K562 (cell line): ENCODE data around the gene HSPA5.

Experiments used
- ATF7 ChIP-seq: fragments of 450-650 bp; IDR thresholded peaks from 2 replicates; pipeline ENCODE4 v1.7.1; 2014; ENCODE audit warnings: mild to moderate bottlenecking, moderate library complexity
- CHD2 ChIP-seq: IDR thresholded peaks from 2 replicates; pipeline ENCODE4 v1.6.1; 2011; ENCODE audit warnings: low read depth, low read length
- LARP7 ChIP-seq: fragments of 450-650 bp; IDR thresholded peaks from 2 replicates; pipeline ENCODE4 v1.6.1; 2016
- POLR2AphosphoS2 ChIP-seq: IDR thresholded peaks from 2 replicates; pipeline ENCODE4 v1.6.1; 2012; ENCODE audit warnings: low read length, improper control_type of control experiment
- ZNF184 ChIP-seq: sonication (generic); formaldehyde crosslinking; IDR thresholded peaks from 2 replicates; pipeline ENCODE4 v1.5.0; 2020; ENCODE audit warnings: missing genetic modification reagents
- TF ChIP-seq, protein P1 (sequence below), 3 experiments: IDR thresholded peaks in 2 of 3; conservative IDR thresholded peaks in 1 of 3; 2 replicates each; pipeline ENCODE4 v1.5.1; 2011 to 2012; ENCODE audit warnings: low read length in 3 of 3, mild to moderate bottlenecking in 3 of 3, control low read depth in 2 of 3, improper control_type of control experiment in 1 of 3, inconsistent platforms in 1 of 3, low read depth in 1 of 3, mixed read lengths in 1 of 3, moderate library complexity in 1 of 3; ENCODE audit not compliant: insufficient read depth in 2 of 3
- TF ChIP-seq, protein P2 (sequence below), 2 experiments: fragments of 450-650 bp in 1 of 2; sonication (generic) in 1 of 2; formaldehyde crosslinking in 1 of 2; IDR thresholded peaks in 1 of 2; conservative IDR thresholded peaks in 1 of 2; 2 replicates each; pipeline versions ENCODE4 v1.6.1 to v1.8.1; 2016 to 2023; ENCODE audit warnings: mild to moderate bottlenecking in 2 of 2, moderate library complexity in 2 of 2, inconsistent platforms in 1 of 2, missing genetic modification reagents in 1 of 2

DNA sequence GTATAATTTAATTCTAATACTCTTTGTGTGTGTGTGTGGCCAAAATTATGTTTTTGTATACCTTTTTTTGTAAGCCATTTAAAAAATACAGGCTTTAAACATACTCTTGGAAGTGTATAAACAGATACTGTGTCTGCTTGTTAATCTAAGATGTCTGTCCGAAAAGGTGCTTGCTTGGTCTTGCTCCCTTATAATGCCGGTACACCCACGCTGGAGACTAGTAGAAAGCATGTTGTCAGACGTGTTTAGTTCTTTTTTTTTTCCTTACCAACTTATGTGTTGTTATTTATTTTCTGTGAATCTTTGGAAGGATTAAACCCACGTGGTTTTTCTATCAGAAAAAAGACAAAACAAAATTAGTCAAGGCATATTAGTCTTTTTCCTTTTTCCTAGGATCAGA, 29.9 kb upstream of the HSPA5 start:
- TF ChIP-seq, protein P1, sequence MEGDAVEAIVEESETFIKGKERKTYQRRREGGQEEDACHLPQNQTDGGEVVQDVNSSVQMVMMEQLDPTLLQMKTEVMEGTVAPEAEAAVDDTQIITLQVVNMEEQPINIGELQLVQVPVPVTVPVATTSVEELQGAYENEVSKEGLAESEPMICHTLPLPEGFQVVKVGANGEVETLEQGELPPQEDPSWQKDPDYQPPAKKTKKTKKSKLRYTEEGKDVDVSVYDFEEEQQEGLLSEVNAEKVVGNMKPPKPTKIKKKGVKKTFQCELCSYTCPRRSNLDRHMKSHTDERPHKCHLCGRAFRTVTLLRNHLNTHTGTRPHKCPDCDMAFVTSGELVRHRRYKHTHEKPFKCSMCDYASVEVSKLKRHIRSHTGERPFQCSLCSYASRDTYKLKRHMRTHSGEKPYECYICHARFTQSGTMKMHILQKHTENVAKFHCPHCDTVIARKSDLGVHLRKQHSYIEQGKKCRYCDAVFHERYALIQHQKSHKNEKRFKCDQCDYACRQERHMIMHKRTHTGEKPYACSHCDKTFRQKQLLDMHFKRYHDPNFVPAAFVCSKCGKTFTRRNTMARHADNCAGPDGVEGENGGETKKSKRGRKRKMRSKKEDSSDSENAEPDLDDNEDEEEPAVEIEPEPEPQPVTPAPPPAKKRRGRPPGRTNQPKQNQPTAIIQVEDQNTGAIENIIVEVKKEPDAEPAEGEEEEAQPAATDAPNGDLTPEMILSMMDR (IDR thresholded peaks at IDR 0.05 in 2 of 3, conservative IDR thresholded peaks at IDR 0.05 in 1 of 3; ENCODE audit: insufficient read depth in 2 of 3, low read depth in 1 of 3, low read length in 3 of 3), result no peak
- TF ChIP-seq POLR2AphosphoS2 (no peak), LARP7 (no peak), CHD2 (no peak), ZNF184 (CRISPR knock-in tag) (no peak), ATF7 (no peak)
- TF ChIP-seq, protein P2, sequence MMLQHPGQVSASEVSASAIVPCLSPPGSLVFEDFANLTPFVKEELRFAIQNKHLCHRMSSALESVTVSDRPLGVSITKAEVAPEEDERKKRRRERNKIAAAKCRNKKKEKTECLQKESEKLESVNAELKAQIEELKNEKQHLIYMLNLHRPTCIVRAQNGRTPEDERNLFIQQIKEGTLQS (IDR thresholded peaks at IDR 0.05), result no peak
- TF ChIP-seq, protein P2 (CRISPR knock-in tag; conservative IDR thresholded peaks at IDR 0.05), result no peak
